GM21515 (cell line): ENCODE results near the gene POLA2.

Experiments used
- ATAC-seq: cut with Tn5 transposase; IDR thresholded peaks from one replicate; pipeline ENCODE4 v1.9.1; 2021; ENCODE audit not compliant: unreplicated experiment

POLA2 gene

GRCh38 chr11:65279741-65280440 lies 18.1 kb downstream of the POLA2 start:
- ATAC-seq: no peak

- ATAC-seq: no peak
Measured at GRCh38 chr11:65280646-65281045, 18.9 kb downstream of the POLA2 start.

- ATAC-seq: no peak
Measured at GRCh38 chr11:65286686-65287085, 24.9 kb downstream of the POLA2 start.

- no peak for ATAC-seq
Measured at GRCh38 chr11:65287601-65288000, 25.8 kb downstream of the POLA2 start.

- no peak for ATAC-seq
Measured at GRCh38 chr11:65288706-65289536, 27.2 kb downstream of the POLA2 start.

- no peak for ATAC-seq
Measured at GRCh38 chr11:65290448-65291165, 28.8 kb downstream of the POLA2 start.

GRCh38 chr11:65291613-65292012 lies 29.9 kb downstream of the POLA2 start:
- ATAC-seq: no peak

- no peak for ATAC-seq
Measured at GRCh38 chr11:65292890-65293289, 31.1 kb downstream of the POLA2 start.

- ATAC-seq: no peak
Measured at GRCh38 chr11:65293909-65294381, 32.2 kb downstream of the POLA2 start.

GRCh38 chr11:65295001-65295400 lies 33.2 kb downstream of the POLA2 start:
- no peak for ATAC-seq

GRCh38 chr11:65295571-65296341 lies 34.0 kb downstream of the POLA2 start:
- no peak for ATAC-seq

- ATAC-seq: no peak
Measured at GRCh38 chr11:65297026-65297672, 35.4 kb downstream of the POLA2 start.

- no peak for ATAC-seq
Measured at GRCh38 chr11:65298131-65298535, 36.4 kb downstream of the POLA2 start.

GRCh38 chr11:65298655-65299179 lies 37.0 kb downstream of the POLA2 start:
- ATAC-seq: no peak

GRCh38 chr11:65300621-65301275 lies 39.0 kb downstream of the POLA2 start:
- no peak for ATAC-seq

- ATAC-seq: no peak
Measured at GRCh38 chr11:65301491-65302329, 39.9 kb downstream of the POLA2 start.

- ATAC-seq: no peak
Measured at GRCh38 chr11:65303555-65303954, 41.8 kb downstream of the POLA2 start.

- no peak for ATAC-seq
Measured at GRCh38 chr11:65304110-65304509, 42.3 kb downstream of the POLA2 start.

GRCh38 chr11:65304613-65305012 lies 42.9 kb downstream of the POLA2 start:
- no peak for ATAC-seq
